ENCODE measurements around the gene RALGAPA2.

GRCh38 chr20:20680991-20681508, 31.4 kb downstream of the RALGAPA2 start:
- TF ChIP-seq CTCF (IDR thresholded peaks at IDR 0.05 in 8 of 11, conservative IDR thresholded peaks at IDR 0.05 in 3 of 11) (no peak), POLR2A (IDR thresholded peaks at IDR 0.05) (no peak), POLR2AphosphoS5 (IDR thresholded peaks at IDR 0.05) (no peak)

All from spleen (tissue), 7 donors.